Erythroblast (primary cell): ENCODE measurements around the gene SPO11.

ENCODE experiments used
- GATA1 ChIP-seq: IDR thresholded peaks from 2 replicates; pipeline ENCODE4 v1.6.1; 2011; ENCODE audit warnings: low read depth, mild to moderate bottlenecking, control low read depth, low read length, moderate library complexity
- POLR2A ChIP-seq: IDR thresholded peaks from 2 replicates; pipeline ENCODE4 v1.6.1; 2011; ENCODE audit warnings: mild to moderate bottlenecking, low read length

- TF ChIP-seq POLR2A (no peak), GATA1 (no peak)
These were observed 7.1 kb upstream of the SPO11 start for GRCh38 chr20:57322476-57322875.
